Measurements from ENCODE around the gene ZNF48. TPM values are rescaled to one million over a fixed set of nuclear protein-coding genes. Genes with fewer than 3 reads are reported as not detected.
A peak's percentile ranks its signal among the peaks of the same experiment; 100 is the strongest.

Gene ZNF48
- 10 to 100 TPM; 11.9 to 12.2 TPM for total RNA-seq

- no peaks in the 10 kb centered on the region for H3K9me3 ChIP-seq
- DNase-seq (ENCODE audit: low spot score) = peak; percentile 84
- no peaks in the 10 kb centered on the region for H3K36me3 ChIP-seq
- WGBS = under 1% methylated on average over 63 of the region's 103 CpGs
- H3K27ac ChIP-seq = peak within 1 kb of the TSS; percentile 72 to 74
- TF ChIP-seq POLR2A (IDR thresholded peaks at IDR 0.05) (peak; percentile 32), CTCF (IDR thresholded peaks at IDR 0.05) (peak in 2 of 4 experiments; percentile 34 to 63), POLR2AphosphoS5 (IDR thresholded peaks at IDR 0.05) (peak; percentile 57)
- intact Hi-C loops (cut with DNase I) = loop anchor here (2.0 kb wide), 1 partner anchor 17 kb away; no protein-coding TSS in a partner anchor
- peaks cover 8% of the 10 kb centered on the region for H3K4me1 ChIP-seq (replicated peaks)
- H3K27me3 ChIP-seq (replicated peaks; ENCODE audit: insufficient read depth) = no peaks in the 10 kb centered on the region
- H3K4me3 ChIP-seq = peak within 1 kb of the TSS; percentile 77 to 81
These were observed at the start of gene ZNF48 for GRCh38 chr16:30395155-30395991. TSS of gene ZNF48 (plus strand) at chr16:30395420. CDS start at chr16:30395795, 375 bp downstream.

DNA sequence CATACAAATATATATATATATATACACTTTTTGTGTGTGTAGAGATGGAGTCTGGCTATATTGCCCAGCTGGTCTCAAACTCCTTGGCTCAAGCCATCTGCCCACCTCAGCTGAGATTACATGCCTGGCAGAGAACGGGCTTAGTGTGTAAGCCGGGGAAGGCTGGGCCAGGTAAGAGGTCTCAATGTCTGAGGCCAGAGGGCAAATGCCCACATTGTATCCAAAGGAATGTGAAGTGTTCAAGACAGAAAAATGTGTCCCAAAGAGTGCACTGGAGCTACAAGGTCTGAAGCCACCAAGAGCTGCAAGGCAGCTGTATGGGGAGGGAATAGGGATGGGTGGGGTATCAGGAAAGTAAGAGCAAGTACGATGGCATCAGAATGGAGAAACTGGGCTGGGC, 48.9 kb upstream of the ZNF48 start:
- no peaks in the 10 kb centered on the region for H3K9me3 ChIP-seq
- intact Hi-C loops (cut with DNase I) = no loop called here
- no peaks in the 10 kb centered on the region for H3K27me3 ChIP-seq (replicated peaks; ENCODE audit: insufficient read depth)
- WGBS = 91% methylated on average over 3 of the region's 3 CpGs
- H3K4me1 ChIP-seq (replicated peaks) = no peaks in the 10 kb centered on the region
- no peak for DNase-seq (ENCODE audit: low spot score)
- H3K36me3 ChIP-seq = peaks cover 0 to 6% of the 10 kb centered on the region in 2 donors
- H3K4me3 ChIP-seq = no peak overlapping the region
- H3K27ac ChIP-seq = no peak overlapping the region
- TF ChIP-seq POLR2AphosphoS5 (IDR thresholded peaks at IDR 0.05) = no peak
- TF ChIP-seq CTCF (IDR thresholded peaks at IDR 0.05) = no peak
- no peak for TF ChIP-seq POLR2A (IDR thresholded peaks at IDR 0.05)

DNA sequence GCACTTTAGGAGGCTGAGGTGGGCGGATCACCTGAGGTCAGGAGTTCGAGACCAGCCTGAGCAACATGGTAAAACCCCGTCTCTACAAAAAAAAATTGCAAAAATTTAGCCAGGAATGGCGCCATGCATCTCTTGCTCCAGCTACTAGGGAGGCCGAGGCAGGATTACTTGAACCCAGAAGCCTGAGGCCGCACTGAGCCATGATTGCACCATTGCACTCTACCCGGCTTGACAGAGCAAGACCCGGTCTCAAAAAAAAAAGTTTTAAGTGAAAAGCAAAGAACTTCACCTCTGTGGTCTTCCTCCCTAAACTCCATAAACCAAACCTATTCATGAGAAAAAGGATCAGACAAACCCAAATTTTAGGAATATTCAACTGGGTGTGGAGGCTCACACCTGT, 47.1 kb upstream of the ZNF48 start:
- no peaks in the 10 kb centered on the region for H3K9me3 ChIP-seq
- TF ChIP-seq POLR2AphosphoS5 (IDR thresholded peaks at IDR 0.05) (no peak), POLR2A (IDR thresholded peaks at IDR 0.05) (no peak)
- no peak for DNase-seq (ENCODE audit: low spot score)
- intact Hi-C loops (cut with DNase I) = no loop called here
- WGBS = 94% methylated on average over 8 of the region's 8 CpGs
- H3K27ac ChIP-seq = no peak overlapping the region
- peaks cover 9% of the 10 kb centered on the region for H3K4me1 ChIP-seq (replicated peaks)
- H3K36me3 ChIP-seq = peaks cover 0 to 6% of the 10 kb centered on the region in 2 donors
- no peak overlapping the region for H3K4me3 ChIP-seq
- H3K27me3 ChIP-seq (replicated peaks; ENCODE audit: insufficient read depth) = no peaks in the 10 kb centered on the region

DNA sequence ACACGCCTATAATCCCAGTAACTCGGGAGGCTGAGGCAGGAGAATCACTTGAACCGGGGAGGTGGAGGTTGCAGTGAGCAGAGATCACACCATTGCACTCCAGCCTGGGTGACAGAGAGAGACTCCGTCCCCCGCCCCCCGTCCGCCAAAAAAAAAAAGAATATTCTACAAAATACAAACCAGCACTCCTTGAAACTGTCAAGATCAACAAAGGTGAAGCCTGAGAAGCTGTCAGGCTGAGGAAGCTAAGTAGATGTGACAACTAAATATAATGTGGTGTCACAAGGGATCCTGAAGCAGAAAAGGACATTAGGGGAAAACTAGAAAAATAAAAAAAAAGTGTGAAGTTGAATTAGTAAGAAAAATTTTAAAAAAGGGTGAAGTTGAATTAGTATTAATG, 46.3 kb upstream of the ZNF48 start:
- Histone ChIP-seq H3K4me1 (replicated peaks) (peaks cover 12% of the 10 kb centered on the region), H3K9me3 (no peaks in the 10 kb centered on the region), H3K36me3 (peaks cover 0 to 6% of the 10 kb centered on the region in 2 donors), H3K27me3 (replicated peaks; ENCODE audit: insufficient read depth) (no peaks in the 10 kb centered on the region), H3K4me3 (no peak overlapping the region), H3K27ac (no peak overlapping the region)
- intact Hi-C loops (cut with DNase I) = no loop called here
- no peak for DNase-seq (ENCODE audit: low spot score)
- 91% methylated on average over 7 of the region's 7 CpGs for WGBS
- TF ChIP-seq POLR2A (IDR thresholded peaks at IDR 0.05) (no peak), CTCF (IDR thresholded peaks at IDR 0.05) (no peak), POLR2AphosphoS5 (IDR thresholded peaks at IDR 0.05) (no peak)

- peaks cover 16% of the 10 kb centered on the region for H3K4me1 ChIP-seq (replicated peaks)
- intact Hi-C loops (cut with DNase I) = no loop called here
- H3K4me3 ChIP-seq = no peak overlapping the region
- H3K27ac ChIP-seq = no peak overlapping the region
- 92% methylated on average over 3 of the region's 3 CpGs for WGBS
- peaks cover 0 to 6% of the 10 kb centered on the region in 2 donors for H3K36me3 ChIP-seq
- H3K9me3 ChIP-seq = no peaks in the 10 kb centered on the region
- no peak for DNase-seq (ENCODE audit: low spot score)
- H3K27me3 ChIP-seq (replicated peaks; ENCODE audit: insufficient read depth) = no peaks in the 10 kb centered on the region
- no peak for TF ChIP-seq POLR2A (IDR thresholded peaks at IDR 0.05)
- TF ChIP-seq POLR2AphosphoS5 (IDR thresholded peaks at IDR 0.05) = no peak
- TF ChIP-seq CTCF (IDR thresholded peaks at IDR 0.05) = no peak
These were observed 45.5 kb upstream of the ZNF48 start for GRCh38 chr16:30349675-30350074.

Data from prostate gland (tissue), 2 donors.